Transverse colon (tissue), 4 donors: Measurements from ENCODE around the gene ETV7.

Experiments used
- CTCF ChIP-seq, 5 experiments: fragments of 200-600 bp in 3 of 5; fragments of 450-650 bp in 2 of 5; sonication (generic) in 3 of 5; IDR thresholded peaks; 1 replicate in 2 of 5; 2 replicates in 3 of 5; pipeline ENCODE4 v1.5.1; 2016 to 2017; ENCODE audit warnings: antibody characterized with exemption in 5 of 5, inconsistent platforms in 3 of 5, mild to moderate bottlenecking in 2 of 5, moderate library complexity in 1 of 5
- POLR2A ChIP-seq: fragments of 450-650 bp; IDR thresholded peaks from one replicate; pipeline ENCODE4 v1.6.1; 2016; ENCODE audit warnings: antibody characterized with exemption, mild to moderate bottlenecking, moderate library complexity
- POLR2AphosphoS5 ChIP-seq, 3 donors: sonication (generic); formaldehyde crosslinking; IDR thresholded peaks; one replicate each; pipeline ENCODE4 v1.6.1; 2016; ENCODE audit warnings: antibody characterized with exemption in 3 of 3

- TF ChIP-seq POLR2AphosphoS5 (IDR thresholded peaks at IDR 0.05) (no peak), POLR2A (no peak), CTCF (IDR thresholded peaks at IDR 0.05) (no peak)
Observed at GRCh38 chr6:36371211-36371610, 16.3 kb downstream of the ETV7 start.
